Nephron progenitor cell (in vitro differentiated cells): ENCODE measurements around the gene APIP.

Experiments
- DNase-seq: peaks from one replicate; pipeline ENCODE4 v3.0.0; 2021
- H3K27ac Mint-ChIP-seq: 2 replicates; pipeline ENCODE4 v1.8.0; 2021; ENCODE audit warnings: mild to moderate bottlenecking, moderate library complexity, mixed read lengths
- H3K27me3 Mint-ChIP-seq: 2 replicates; pipeline ENCODE4 v1.8.0; 2021; ENCODE audit warnings: mild to moderate bottlenecking, low read depth, mixed read lengths; ENCODE audit not compliant: poor library complexity
- H3K36me3 Mint-ChIP-seq: 2 replicates; pipeline ENCODE4 v1.8.0; 2021; ENCODE audit warnings: low read depth, mixed read lengths
- H3K4me1 Mint-ChIP-seq: 2 replicates; pipeline ENCODE4 v1.8.0; 2021; ENCODE audit warnings: mixed read lengths
- H3K4me3 Mint-ChIP-seq: 2 replicates; pipeline ENCODE4 v1.8.0; 2021; ENCODE audit warnings: mild to moderate bottlenecking, moderate library complexity, mixed read lengths
- H3K9me3 Mint-ChIP-seq: 2 replicates; pipeline ENCODE4 v1.8.0; 2021; ENCODE audit warnings: mild to moderate bottlenecking, moderate library complexity, mixed read lengths
- CTCF ChIP-seq: fragments of 200-600 bp; sonication (generic); IDR thresholded peaks from 2 replicates; pipeline ENCODE4 v1.5.0; 2021; ENCODE audit warnings: antibody characterized with exemption

APIP gene

GRCh38 chr11:34870548-34871196 lies 45.5 kb downstream of the APIP start:
- Mint-ChIP-seq H3K27ac (no peak overlapping the region), H3K36me3 (peaks cover 61% of the 10 kb centered on the region), H3K4me3 (no peak overlapping the region), H3K4me1 (no peaks in the 10 kb centered on the region), H3K27me3 (peaks cover 6% of the 10 kb centered on the region), H3K9me3 (peaks cover 14% of the 10 kb centered on the region)
- TF ChIP-seq CTCF = no peak
- no peak for DNase-seq

DNA sequence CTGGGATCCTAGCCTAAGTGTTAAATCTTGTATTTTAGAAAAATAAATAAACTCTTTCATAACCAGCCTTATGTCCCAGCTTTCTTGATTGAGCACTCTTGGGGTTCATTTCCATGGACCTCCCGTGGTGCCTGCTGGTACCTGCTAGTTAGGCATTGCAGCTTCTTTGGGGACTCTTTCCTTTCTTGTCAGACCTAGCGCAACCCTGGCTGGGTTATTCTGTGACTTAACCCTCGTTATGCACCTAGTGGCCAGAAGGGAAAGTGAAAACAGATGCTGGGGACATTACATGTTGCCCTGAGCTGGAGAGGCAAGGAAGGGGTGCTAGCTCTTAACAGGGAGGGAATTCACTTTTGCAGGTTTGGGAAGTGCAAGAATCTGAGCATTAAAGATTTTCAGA lies 46.8 kb downstream of the APIP start:
- H3K36me3 Mint-ChIP-seq = peaks cover 55% of the 10 kb centered on the region
- peaks cover 2% of the 10 kb centered on the region for H3K27me3 Mint-ChIP-seq
- DNase-seq = no peak
- H3K27ac Mint-ChIP-seq = no peak overlapping the region
- no peak for TF ChIP-seq CTCF
- H3K4me3 Mint-ChIP-seq = no peak overlapping the region
- peaks cover 3% of the 10 kb centered on the region for H3K9me3 Mint-ChIP-seq
- no peaks in the 10 kb centered on the region for H3K4me1 Mint-ChIP-seq

- Mint-ChIP-seq H3K9me3 (no peaks in the 10 kb centered on the region), H3K4me3 (no peak overlapping the region), H3K27me3 (no peaks in the 10 kb centered on the region), H3K27ac (no peak overlapping the region), H3K4me1 (no peaks in the 10 kb centered on the region), H3K36me3 (peaks cover 26% of the 10 kb centered on the region)
- DNase-seq = no peak
- TF ChIP-seq CTCF = no peak
Observed at GRCh38 chr11:34866375-34866774, 49.8 kb downstream of the APIP start.

- no peak for TF ChIP-seq CTCF
- Mint-ChIP-seq H3K27ac (no peak overlapping the region), H3K9me3 (no peaks in the 10 kb centered on the region), H3K4me1 (no peaks in the 10 kb centered on the region), H3K36me3 (peaks cover 25% of the 10 kb centered on the region), H3K27me3 (no peaks in the 10 kb centered on the region), H3K4me3 (no peak overlapping the region)
- no peak for DNase-seq
Observed at GRCh38 chr11:34865261-34865660, 50.9 kb downstream of the APIP start.

DNA sequence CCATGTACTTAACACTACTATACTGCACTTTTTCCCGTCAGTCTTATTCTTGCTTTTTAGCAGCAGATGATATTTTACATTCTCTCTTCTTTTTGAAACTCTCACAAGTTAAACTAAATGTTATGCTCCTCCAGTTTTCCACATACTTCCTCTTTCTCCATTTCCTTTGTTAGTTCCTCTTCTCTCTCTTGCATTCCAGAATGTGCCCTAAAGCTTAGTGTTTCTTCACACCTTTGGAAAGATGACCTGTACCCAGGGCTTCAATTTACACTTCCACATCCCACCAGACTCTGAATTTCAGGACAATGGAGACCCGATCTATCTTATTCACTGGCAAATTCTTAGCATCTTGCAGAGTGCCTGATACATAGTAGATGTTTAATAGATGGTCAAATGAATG lies 51.8 kb downstream of the APIP start:
- Mint-ChIP-seq H3K9me3 (no peaks in the 10 kb centered on the region), H3K27me3 (no peaks in the 10 kb centered on the region), H3K27ac (no peak overlapping the region), H3K4me3 (no peak overlapping the region), H3K4me1 (no peaks in the 10 kb centered on the region), H3K36me3 (peaks cover 25% of the 10 kb centered on the region)
- DNase-seq = no peak
- no peak for TF ChIP-seq CTCF

- H3K4me1 Mint-ChIP-seq = no peaks in the 10 kb centered on the region
- no peaks in the 10 kb centered on the region for H3K9me3 Mint-ChIP-seq
- H3K27ac Mint-ChIP-seq = no peak overlapping the region
- DNase-seq = no peak
- no peak overlapping the region for H3K4me3 Mint-ChIP-seq
- no peaks in the 10 kb centered on the region for H3K27me3 Mint-ChIP-seq
- no peak for TF ChIP-seq CTCF
- H3K36me3 Mint-ChIP-seq = peaks cover 25% of the 10 kb centered on the region
Observed at GRCh38 chr11:34863048-34863447, 53.1 kb downstream of the APIP start.
